Stimulated activated naive B cell treated with anti-CD40 and anti-IgM and Interleukin-4, amounts not matched to agents 10 μg/mL and 1 μg/mL and 100 μg/mL, for 72 hours (primary cell): Measurements from ENCODE around the gene PCA3.
"Not testable (repeated sequence)": the region's sequence is repeated elsewhere in the genome, so short reads cannot be mapped to it uniquely, and the experiment has no call there.

ENCODE experiments used
- ATAC-seq, 2 donors: fragments of 150-1000 bp; cut with Tn5 transposase; replicated peaks; 2 replicates each; pipeline ENCODE4 v1.10.0; 2021; ENCODE audit warnings: moderate library complexity in 1 of 2
- DNase-seq: peaks from one replicate; pipeline ENCODE4 v3.0.0; 2021
- H3K27ac Mint-ChIP-seq: one replicate; pipeline ENCODE4 v1.8.0; 2022; ENCODE audit warnings: mild to moderate bottlenecking, mixed read lengths
- H3K27me3 Mint-ChIP-seq, 2 donors: one replicate each; pipeline ENCODE4 v1.8.0; 2022; ENCODE audit warnings: mixed read lengths in 2 of 2
- H3K36me3 Mint-ChIP-seq, 2 donors: one replicate each; pipeline ENCODE4 v1.8.0; 2022; ENCODE audit warnings: mixed read lengths in 2 of 2, mild to moderate bottlenecking in 1 of 2
- H3K4me1 Mint-ChIP-seq, 2 donors: one replicate each; pipeline ENCODE4 v1.8.0; 2022; ENCODE audit warnings: mixed read lengths in 2 of 2, mild to moderate bottlenecking in 1 of 2
- H3K4me3 Mint-ChIP-seq, 2 donors: one replicate each; pipeline ENCODE4 v1.8.0; 2022; ENCODE audit warnings: mild to moderate bottlenecking in 2 of 2, mixed read lengths in 2 of 2, moderate library complexity in 1 of 2
- H3K9me3 Mint-ChIP-seq, 2 donors: one replicate each; pipeline ENCODE4 v1.8.0; 2022; ENCODE audit warnings: mixed read lengths in 2 of 2, mild to moderate bottlenecking in 1 of 2

Gene PCA3

GRCh38 chr9:76737154-76737902 is 26.9 kb upstream of the PCA3 start:
- Mint-ChIP-seq H3K27me3 (peaks cover 0 to 4% of the 10 kb centered on the region in 2 donors), H3K9me3 (peaks cover 2% of the 10 kb centered on the region in 2 donors), H3K36me3 (peaks cover 0 to 1% of the 10 kb centered on the region in 2 donors), H3K4me3 (no peak overlapping the region), H3K4me1 (no peaks in the 10 kb centered on the region), H3K27ac (no peak overlapping the region)
- ATAC-seq (no peak), DNase-seq (no peak)

DNA sequence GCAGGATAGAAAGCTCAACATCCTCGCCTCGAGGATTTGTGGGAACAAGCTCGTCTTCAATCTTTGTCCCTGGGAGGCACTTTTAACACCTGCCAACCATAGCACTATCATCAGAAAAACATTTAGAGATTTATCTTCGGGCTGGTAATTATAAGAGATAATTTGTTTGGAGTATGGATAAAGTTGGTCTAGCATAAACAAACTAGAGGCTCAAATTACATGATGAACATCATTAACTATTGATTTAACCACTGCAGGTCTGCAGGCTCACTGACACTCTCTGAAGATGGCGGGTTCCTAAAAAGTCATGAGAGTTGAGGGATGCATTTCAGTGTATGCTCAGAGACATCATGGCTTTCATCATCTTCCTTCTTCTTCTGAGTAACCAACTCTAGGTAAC is 25.8 kb upstream of the PCA3 start:
- H3K36me3 Mint-ChIP-seq = peaks cover 0 to 3% of the 10 kb centered on the region in 2 donors
- peaks cover 4% of the 10 kb centered on the region in 2 donors for H3K9me3 Mint-ChIP-seq
- ATAC-seq = no peak
- H3K4me3 Mint-ChIP-seq = no peak overlapping the region
- DNase-seq = no peak
- H3K27ac Mint-ChIP-seq = no peak overlapping the region
- no peaks in the 10 kb centered on the region for H3K4me1 Mint-ChIP-seq
- peaks cover 0 to 4% of the 10 kb centered on the region in 2 donors for H3K27me3 Mint-ChIP-seq

GRCh38 chr9:76741524-76741923 is 22.7 kb upstream of the PCA3 start:
- Mint-ChIP-seq H3K27ac (no peak overlapping the region), H3K36me3 (peaks cover 0 to 3% of the 10 kb centered on the region in 2 donors), H3K4me3 (no peak overlapping the region), H3K27me3 (peaks cover 6 to 10% of the 10 kb centered on the region in 2 donors), H3K9me3 (peaks cover 4 to 10% of the 10 kb centered on the region in 2 donors), H3K4me1 (no peaks in the 10 kb centered on the region)
- no peak for DNase-seq
- no peak for ATAC-seq

DNA sequence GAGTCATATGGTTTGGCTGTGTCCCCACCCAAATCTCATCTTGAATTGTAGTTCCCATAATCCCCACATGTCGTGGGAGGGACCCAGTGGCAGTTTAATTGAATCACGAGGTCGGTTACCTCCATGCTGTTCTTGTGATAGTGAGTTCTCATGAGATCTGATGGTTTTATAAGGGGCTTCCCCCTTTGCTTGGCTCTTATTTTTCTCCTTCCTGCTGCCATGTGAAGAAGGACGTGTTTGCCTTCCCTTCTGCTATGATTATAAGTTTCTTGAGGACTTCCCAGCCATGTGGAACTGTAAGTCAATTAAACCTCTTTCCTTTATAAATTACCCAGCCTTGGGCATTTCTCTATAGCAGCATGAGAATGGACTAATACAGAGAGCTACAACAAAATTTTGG is 21.3 kb upstream of the PCA3 start:
- not testable (repeated sequence) for H3K27ac Mint-ChIP-seq, H3K27me3 Mint-ChIP-seq

DNA sequence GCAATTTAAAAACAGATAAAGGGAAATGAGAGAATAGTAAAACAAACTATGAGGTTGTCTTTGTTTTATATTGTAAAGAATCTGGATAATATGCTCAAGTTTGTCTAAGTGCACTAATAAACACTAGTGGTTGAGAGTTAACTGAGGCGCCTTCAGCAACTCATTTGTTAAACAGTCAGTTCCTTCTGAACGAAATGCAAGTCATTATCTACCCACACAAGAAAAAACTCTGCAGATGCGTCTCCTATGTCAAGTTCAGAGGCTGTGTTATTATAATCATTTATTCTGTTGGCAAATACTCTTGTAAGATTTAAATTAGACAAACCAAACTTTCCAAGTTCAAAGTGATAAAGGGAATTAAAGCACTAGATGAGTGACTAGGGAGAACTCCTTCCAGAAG is 20.3 kb upstream of the PCA3 start:
- Mint-ChIP-seq H3K27me3 (peaks cover 6 to 10% of the 10 kb centered on the region in 2 donors), H3K9me3 (peaks cover 4 to 10% of the 10 kb centered on the region in 2 donors), H3K27ac (no peak overlapping the region), H3K4me3 (no peak overlapping the region), H3K36me3 (peaks cover 0 to 3% of the 10 kb centered on the region in 2 donors), H3K4me1 (no peaks in the 10 kb centered on the region)
- DNase-seq = no peak
- ATAC-seq = no peak

More for the DNA sequence above, 21.3 kb upstream of the PCA3 start:
- not testable (repeated sequence) for ATAC-seq, H3K9me3 Mint-ChIP-seq, H3K4me1 Mint-ChIP-seq, H3K36me3 Mint-ChIP-seq, DNase-seq, H3K4me3 Mint-ChIP-seq

DNA sequence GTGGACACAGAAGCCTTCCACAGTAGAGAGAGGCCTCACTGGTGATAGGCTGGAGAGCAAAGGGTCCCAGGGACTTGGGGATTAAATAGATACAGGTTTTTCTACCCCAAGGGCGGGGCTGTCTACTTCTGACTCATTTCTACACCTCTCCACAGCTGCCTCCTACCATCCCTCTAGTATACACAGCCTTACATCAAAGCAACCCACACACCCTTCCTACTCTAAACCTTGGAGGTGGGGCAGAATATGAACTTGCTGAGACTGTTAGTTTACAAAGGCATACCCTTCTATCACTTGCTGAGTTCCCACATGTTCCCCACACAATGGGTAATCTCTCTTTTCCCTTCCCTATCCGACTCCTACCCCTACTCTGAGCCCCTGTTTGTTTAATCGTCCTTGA is 19.9 kb upstream of the PCA3 start:
- no peak overlapping the region for H3K27ac Mint-ChIP-seq

GRCh38 chr9:76751001-76751400 is 13.2 kb upstream of the PCA3 start:
- Mint-ChIP-seq H3K27me3 (no peaks in the 10 kb centered on the region), H3K36me3 (no peaks in the 10 kb centered on the region), H3K4me3 (no peak overlapping the region), H3K27ac (no peak overlapping the region), H3K4me1 (peaks cover 15 to 23% of the 10 kb centered on the region in 2 donors), H3K9me3 (no peaks in the 10 kb centered on the region)
- ATAC-seq (no peak), DNase-seq (no peak)

More for the DNA sequence above, 19.9 kb upstream of the PCA3 start:
- Mint-ChIP-seq H3K27me3 (peaks cover 6 to 10% of the 10 kb centered on the region in 2 donors), H3K4me3 (no peak overlapping the region), H3K9me3 (peaks cover 4 to 10% of the 10 kb centered on the region in 2 donors), H3K4me1 (no peaks in the 10 kb centered on the region), H3K36me3 (peaks cover 0 to 3% of the 10 kb centered on the region in 2 donors)
- no peak for DNase-seq
- ATAC-seq = no peak

DNA sequence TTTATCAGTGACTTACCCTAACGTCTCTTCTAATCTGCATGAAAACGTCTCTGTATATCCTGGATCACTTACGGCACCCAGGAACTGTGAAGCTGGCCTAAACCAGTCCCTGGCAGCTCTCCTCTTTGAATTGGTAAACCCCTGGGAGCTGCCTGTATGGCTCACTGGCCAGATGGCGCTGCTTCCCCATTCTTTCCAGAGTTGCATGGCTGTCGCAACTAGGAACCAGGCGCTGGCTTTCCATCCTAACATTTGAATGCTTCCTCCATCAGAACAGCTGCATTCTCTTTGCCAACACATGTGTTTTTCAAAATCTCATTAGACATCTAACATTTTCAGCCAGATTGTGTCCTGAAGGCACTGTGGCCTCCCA is 8.0 kb upstream of the PCA3 start:
- Mint-ChIP-seq H3K27me3 (no peaks in the 10 kb centered on the region), H3K4me1 (peaks cover 36 to 47% of the 10 kb centered on the region in 2 donors), H3K4me3 (peak overlapping the region; percentile 23 to 78), H3K9me3 (no peaks in the 10 kb centered on the region), H3K36me3 (no peaks in the 10 kb centered on the region), H3K27ac (peak overlapping the region; percentile 68)
- ATAC-seq (no peak), DNase-seq (no peak)

DNA sequence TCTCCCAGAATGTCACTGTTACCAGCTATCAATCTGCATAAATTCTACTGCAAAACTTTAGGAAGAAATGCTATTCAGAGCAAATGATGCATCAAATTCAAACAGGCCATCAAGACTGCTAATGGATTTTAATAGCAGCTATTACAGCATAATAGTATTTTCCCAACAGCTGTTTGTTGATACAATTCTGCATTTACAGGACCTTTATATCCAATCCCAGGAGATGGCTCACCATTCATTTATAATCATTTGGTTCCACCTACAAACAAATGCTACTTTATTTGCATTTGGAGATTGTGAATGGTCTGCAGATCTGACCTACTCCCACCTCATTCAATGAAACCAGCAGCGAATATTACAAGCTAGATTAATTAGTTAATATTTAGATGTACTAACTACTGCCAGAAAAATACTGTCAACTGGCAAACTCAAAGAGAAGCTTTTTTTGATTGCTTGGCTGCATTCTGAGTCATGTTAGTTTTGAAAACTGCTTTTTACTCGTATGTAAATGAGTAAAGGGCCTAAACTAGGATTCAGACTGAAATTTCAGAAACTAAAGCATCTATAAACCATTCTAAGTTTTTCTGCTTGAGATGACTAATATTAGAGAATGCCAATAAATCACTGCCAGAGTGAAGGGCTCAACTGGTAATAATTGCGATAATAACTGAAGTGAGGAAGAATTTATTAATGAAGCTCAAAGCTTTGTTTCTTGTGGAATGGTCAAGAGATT is 7.1 kb upstream of the PCA3 start:
- no peak overlapping the region for H3K27ac Mint-ChIP-seq
- no peaks in the 10 kb centered on the region for H3K9me3 Mint-ChIP-seq
- peaks cover 36 to 48% of the 10 kb centered on the region in 2 donors for H3K4me1 Mint-ChIP-seq
- H3K27me3 Mint-ChIP-seq = no peaks in the 10 kb centered on the region
- ATAC-seq (no peak), DNase-seq (no peak)
- no peaks in the 10 kb centered on the region for H3K36me3 Mint-ChIP-seq
- no peak overlapping the region for H3K4me3 Mint-ChIP-seq

GRCh38 chr9:76758476-76758875 is 5.8 kb upstream of the PCA3 start:
- Mint-ChIP-seq H3K4me3 (no peak overlapping the region), H3K27ac (no peak overlapping the region), H3K4me1 (peaks cover 36 to 48% of the 10 kb centered on the region in 2 donors), H3K36me3 (no peaks in the 10 kb centered on the region), H3K27me3 (no peaks in the 10 kb centered on the region), H3K9me3 (no peaks in the 10 kb centered on the region)
- ATAC-seq = no peak
- DNase-seq = no peak

DNA sequence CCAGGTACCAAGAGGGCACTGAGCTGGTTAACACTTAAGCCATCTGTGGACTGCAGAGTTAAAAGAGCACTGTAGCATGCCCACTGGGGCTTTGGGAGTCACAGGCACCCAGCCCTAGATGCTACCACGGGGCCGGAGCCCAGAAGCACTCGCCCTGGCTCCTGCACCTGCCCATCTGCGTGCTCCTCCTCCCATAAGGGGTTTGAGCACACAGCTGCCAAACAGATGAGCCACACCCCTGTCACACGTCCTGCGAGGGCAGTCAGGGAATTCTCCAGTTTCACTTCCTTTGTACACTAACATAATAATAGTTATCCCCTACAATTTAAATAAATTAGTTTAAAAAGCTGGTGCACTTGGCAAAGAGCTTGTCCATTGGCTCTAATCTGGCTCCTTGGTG is 4.5 kb upstream of the PCA3 start:
- Mint-ChIP-seq H3K27ac (no peak overlapping the region), H3K9me3 (no peaks in the 10 kb centered on the region), H3K4me1 (peaks cover 36 to 48% of the 10 kb centered on the region in 2 donors), H3K4me3 (no peak overlapping the region), H3K27me3 (no peaks in the 10 kb centered on the region), H3K36me3 (no peaks in the 10 kb centered on the region)
- DNase-seq = peak; percentile 6
- peak; percentile 65 to 72 for ATAC-seq

DNA sequence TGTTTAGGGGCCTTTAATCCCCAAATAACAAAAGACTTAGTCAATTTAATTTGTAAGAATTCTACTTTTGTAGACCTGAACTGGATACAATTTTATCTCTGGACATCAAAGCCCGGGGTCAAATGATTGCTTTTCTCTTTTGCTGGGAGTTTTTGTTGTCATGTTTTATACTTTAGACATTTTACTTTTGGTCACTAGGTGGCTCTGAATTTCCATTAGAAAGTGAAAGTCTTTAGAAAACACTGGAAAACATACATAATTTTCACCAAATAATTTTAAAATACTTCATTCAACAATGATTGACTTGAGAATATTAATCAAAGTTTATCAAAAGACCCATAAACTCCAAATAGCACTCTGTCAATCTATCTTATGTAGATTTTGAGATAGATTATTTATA is 2.8 kb upstream of the PCA3 start:
- no peak overlapping the region for H3K27ac Mint-ChIP-seq
- no peak overlapping the region for H3K4me3 Mint-ChIP-seq
- ATAC-seq (no peak), DNase-seq (no peak)
- peaks cover 0 to 2% of the 10 kb centered on the region in 2 donors for H3K27me3 Mint-ChIP-seq
- H3K4me1 Mint-ChIP-seq = peaks cover 26 to 32% of the 10 kb centered on the region in 2 donors
- no peaks in the 10 kb centered on the region for H3K9me3 Mint-ChIP-seq
- no peaks in the 10 kb centered on the region for H3K36me3 Mint-ChIP-seq

GRCh38 chr9:76766126-76766525 is 1.9 kb downstream of the PCA3 start:
- no peak overlapping the region for H3K27ac Mint-ChIP-seq
- H3K27me3 Mint-ChIP-seq = peaks cover 10 to 18% of the 10 kb centered on the region in 2 donors
- DNase-seq (no peak), ATAC-seq (no peak)
- H3K4me3 Mint-ChIP-seq = no peak overlapping the region
- no peaks in the 10 kb centered on the region for H3K9me3 Mint-ChIP-seq
- peaks cover under 1 to 3% of the 10 kb centered on the region in 2 donors for H3K4me1 Mint-ChIP-seq
- no peaks in the 10 kb centered on the region for H3K36me3 Mint-ChIP-seq

DNA sequence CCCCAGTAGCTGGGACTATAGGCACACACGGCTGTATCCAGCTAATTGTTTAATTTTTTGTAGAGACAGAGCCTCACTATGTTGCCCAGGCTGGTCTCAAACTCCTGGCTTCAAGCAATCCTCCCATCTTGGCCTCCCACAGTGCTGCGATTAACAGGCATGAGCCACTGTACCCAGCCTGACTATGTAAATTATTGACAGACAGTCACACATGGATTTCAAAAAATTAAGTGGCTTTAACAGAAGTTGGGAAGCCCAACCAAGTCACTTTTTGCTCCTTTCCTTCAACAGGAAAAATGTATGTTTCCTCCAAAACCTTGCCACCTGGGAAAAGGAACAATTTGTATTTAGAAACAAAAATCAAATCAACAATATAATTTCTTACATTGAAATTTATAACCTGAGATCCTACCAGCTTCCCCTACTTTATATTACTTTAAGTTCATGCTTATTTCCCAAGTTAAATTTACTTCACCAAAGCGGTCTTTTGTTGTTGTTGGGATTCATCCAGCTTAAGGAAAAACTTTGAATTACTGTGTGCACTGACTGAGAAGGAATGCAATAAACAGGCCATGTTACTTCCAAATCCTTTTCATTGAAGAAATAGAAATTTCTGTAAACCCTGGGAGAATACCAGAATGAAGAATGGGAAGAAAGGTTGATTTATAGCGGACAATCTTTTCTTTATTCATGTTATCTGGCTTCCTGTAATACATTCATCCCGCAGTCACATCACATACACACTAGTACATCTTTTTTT is 8.6 kb downstream of the PCA3 start:
- DNase-seq (no peak), ATAC-seq (no peak)
- Mint-ChIP-seq H3K9me3 (no peaks in the 10 kb centered on the region), H3K27ac (no peak overlapping the region), H3K4me3 (no peak overlapping the region), H3K36me3 (no peaks in the 10 kb centered on the region), H3K27me3 (peaks cover 4 to 9% of the 10 kb centered on the region in 2 donors), H3K4me1 (peaks cover 0 to 3% of the 10 kb centered on the region in 2 donors)
